Measurements from ENCODE around the gene UBE2C. TPM values are rescaled to one million over a fixed set of nuclear protein-coding genes. Genes with fewer than 3 reads are reported as not detected.

Gene UBE2C
- total RNA-seq, 1 experiment from 2014 or later = 606 TPM

DNA sequence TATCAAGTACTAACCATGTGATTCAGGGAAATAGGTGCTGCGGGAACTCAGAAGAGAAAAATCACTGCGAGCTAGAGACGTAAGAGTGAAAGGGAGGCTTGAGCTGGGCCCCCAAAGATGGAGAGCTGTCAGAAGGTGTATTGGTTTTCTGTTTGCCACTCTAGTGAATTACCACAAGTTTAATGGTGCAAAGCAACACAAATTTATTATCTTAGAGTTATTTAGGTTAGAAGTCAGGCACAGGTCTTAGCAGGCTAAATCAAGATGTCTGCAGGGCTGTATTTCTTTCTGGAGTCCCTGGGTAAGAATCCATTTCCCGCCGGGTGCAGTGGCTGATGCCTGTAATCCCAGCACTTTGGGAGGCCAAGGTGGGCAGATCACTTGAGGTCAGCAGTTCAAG, 47.5 kb downstream of the UBE2C start:
- no peak for DNase-seq (ENCODE audit: low read depth)

GRCh38 chr20:45860560-45861220, 48.2 kb downstream of the UBE2C start:
- no peak for DNase-seq (ENCODE audit: low read depth)

DNA sequence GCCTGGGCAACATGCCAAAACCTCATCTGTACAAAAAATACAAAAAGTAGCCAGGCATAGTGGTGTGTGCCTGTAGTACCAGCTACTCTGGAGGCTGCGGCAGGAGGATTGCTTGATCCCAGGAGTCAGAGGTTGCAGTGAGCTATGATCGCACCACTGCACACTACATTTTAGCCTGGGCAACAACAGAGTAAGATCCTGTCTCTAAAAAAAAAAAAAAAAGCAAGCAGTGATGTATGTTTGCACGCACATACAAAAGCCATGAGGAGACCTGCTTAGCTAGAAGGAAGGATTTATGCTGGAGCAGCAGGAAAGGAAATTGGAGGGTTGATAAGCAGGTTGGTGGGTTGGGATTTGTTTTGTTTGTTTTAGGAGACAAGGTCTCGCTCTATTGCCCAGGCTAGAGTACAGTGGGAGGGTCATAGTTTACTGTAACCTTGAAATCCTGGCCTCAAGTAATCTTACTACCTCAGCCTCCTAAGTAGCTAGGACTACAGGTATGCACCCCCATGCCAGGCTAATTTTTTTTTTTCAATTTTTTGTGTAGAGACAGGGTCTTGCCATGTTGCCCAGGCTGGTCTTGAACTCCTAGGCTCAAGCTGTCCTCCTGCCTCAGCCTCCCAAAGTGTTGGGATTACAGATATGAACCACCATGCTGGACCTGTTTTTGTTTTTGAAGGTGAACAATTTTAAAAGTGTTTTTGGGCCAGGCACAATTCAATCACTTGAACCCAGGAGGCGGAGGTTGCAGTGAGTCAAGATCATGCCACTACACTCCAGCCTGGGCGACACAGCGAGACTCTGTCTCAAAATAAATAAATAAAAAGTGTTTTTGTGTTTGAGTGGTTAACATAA, 49.0 kb downstream of the UBE2C start:
- peak; percentile 19 for DNase-seq (ENCODE audit: low read depth)

DNA sequence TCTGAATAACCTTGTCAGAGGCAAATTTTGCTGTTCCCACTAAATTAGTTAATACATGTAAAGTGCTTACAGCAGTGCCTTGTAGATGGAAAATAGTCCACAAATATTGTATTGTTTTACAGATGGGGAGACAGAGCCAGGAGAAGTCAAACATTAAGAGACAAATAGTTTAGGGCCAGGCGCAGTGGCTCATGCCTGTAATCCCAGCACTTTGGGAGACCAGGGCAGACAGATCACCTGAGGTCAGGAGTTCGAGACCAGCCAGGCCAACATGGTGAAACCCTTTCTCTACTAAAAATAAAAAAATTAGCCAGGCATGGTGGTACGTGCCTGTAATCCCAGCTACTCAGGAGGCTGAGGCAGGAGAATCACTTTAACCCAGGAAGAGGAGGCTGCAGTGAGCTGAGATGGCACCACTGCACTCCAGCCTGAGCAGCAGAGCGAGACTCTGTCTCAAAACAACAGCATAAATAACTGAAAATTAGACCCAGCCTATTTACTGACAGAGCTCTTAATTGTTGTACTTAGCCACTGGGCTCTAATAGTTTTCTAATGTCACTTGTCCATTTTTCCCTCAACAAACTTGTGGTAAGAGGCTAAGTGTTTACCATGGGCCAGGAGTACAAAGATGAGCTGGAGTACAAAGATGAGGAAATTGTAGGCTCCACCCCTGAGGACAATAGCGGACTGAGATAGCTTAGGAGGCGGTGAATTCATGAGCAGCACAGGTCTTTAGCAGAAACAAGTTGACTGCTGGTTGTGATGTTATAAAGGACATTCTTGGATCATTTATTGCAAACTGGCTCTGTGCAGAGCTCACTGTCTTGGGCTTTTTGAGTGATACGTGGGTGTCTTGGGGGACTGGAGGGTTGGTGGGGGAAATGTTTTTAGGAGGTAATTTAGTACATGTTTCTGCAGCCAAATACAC, 51.4 kb downstream of the UBE2C start:
- no peak for DNase-seq (ENCODE audit: low read depth)

- DNase-seq (ENCODE audit: low read depth) = no peak
Measured at GRCh38 chr20:45866454-45866853, 54.0 kb downstream of the UBE2C start.

Other genes with a start within 250 kb of the UBE2C start
- gene WFDC8, start 233.4 kb upstream of the UBE2C start, total RNA-seq (2014; rRNA removed; shearing (Covaris generic)) = not detected in 2 replicates
- gene WFDC10A, start 182.9 kb upstream of the UBE2C start, total RNA-seq (2014; rRNA removed; shearing (Covaris generic)) = not detected in 2 replicates
- not detected in 2 replicates for gene WFDC9, start 181.4 kb upstream of the UBE2C start, total RNA-seq (2014; rRNA removed; shearing (Covaris generic))
- gene WFDC11, start 142.4 kb upstream of the UBE2C start, total RNA-seq (2014; rRNA removed; shearing (Covaris generic)) = not detected in 2 replicates
- not detected in 2 replicates for gene WFDC13, start 110.6 kb upstream of the UBE2C start, total RNA-seq (2014; rRNA removed; shearing (Covaris generic))
- 0.88 and 3.5 TPM in 2 replicates for gene WFDC10B, start 107.6 kb upstream of the UBE2C start, total RNA-seq (2014; rRNA removed; shearing (Covaris generic))
- gene SPINT4, start 90.3 kb upstream of the UBE2C start, total RNA-seq (2014; rRNA removed; shearing (Covaris generic)) = not detected in 2 replicates
- 3.6 and 8.8 TPM in 2 replicates for gene WFDC3, start 20.8 kb upstream of the UBE2C start, total RNA-seq (2014; rRNA removed; shearing (Covaris generic))
- gene DNTTIP1, start 20.7 kb upstream of the UBE2C start, total RNA-seq (2014; rRNA removed; shearing (Covaris generic)) = 44.1 and 51.4 TPM in 2 replicates
- 0.36 TPM in 1 of 2 replicates, not detected in the other for gene TNNC2, start 14.7 kb downstream of the UBE2C start, total RNA-seq (2014; rRNA removed; shearing (Covaris generic))
- gene SNX21, start 21.2 kb downstream of the UBE2C start, total RNA-seq (2014; rRNA removed; shearing (Covaris generic)) = 54.1 and 59.8 TPM in 2 replicates
- 102 and 119 TPM in 2 replicates for gene ACOT8, start 44.7 kb downstream of the UBE2C start, total RNA-seq (2014; rRNA removed; shearing (Covaris generic))
- gene ZSWIM3, start 45.0 kb downstream of the UBE2C start, total RNA-seq (2014; rRNA removed; shearing (Covaris generic)) = 9.3 and 9.4 TPM in 2 replicates
- gene ZSWIM1, start 68.6 kb downstream of the UBE2C start, total RNA-seq (2014; rRNA removed; shearing (Covaris generic)) = 17.0 and 20.4 TPM in 2 replicates
- gene SPATA25, start 75.0 kb downstream of the UBE2C start, total RNA-seq (2014; rRNA removed; shearing (Covaris generic)) = 0.98 TPM in 1 of 2 replicates, not detected in the other
- 3.0 and 5.5 TPM in 2 replicates for gene NEURL2, start 78.6 kb downstream of the UBE2C start, total RNA-seq (2014; rRNA removed; shearing (Covaris generic))
- 168 and 187 TPM in 2 replicates for gene CTSA, start 78.7 kb downstream of the UBE2C start, total RNA-seq (2014; rRNA removed; shearing (Covaris generic))
- gene PLTP, start 99.5 kb downstream of the UBE2C start, total RNA-seq (2014; rRNA removed; shearing (Covaris generic)) = 36.8 and 47.1 TPM in 2 replicates
- 11.5 and 13.6 TPM in 2 replicates for gene PCIF1, start 122.0 kb downstream of the UBE2C start, total RNA-seq (2014; rRNA removed; shearing (Covaris generic))
- gene ZNF335, start 159.6 kb downstream of the UBE2C start, total RNA-seq (2014; rRNA removed; shearing (Covaris generic)) = 11.9 and 12.0 TPM in 2 replicates
- 3.0 and 4.7 TPM in 2 replicates for gene MMP9, start 196.3 kb downstream of the UBE2C start, total RNA-seq (2014; rRNA removed; shearing (Covaris generic))
- 0.96 TPM in 1 of 2 replicates, not detected in the other for gene SLC12A5, start 216.6 kb downstream of the UBE2C start, total RNA-seq (2014; rRNA removed; shearing (Covaris generic))